GM12865 (cell line): ENCODE data around the gene BATF.
"Not testable (repeated sequence)": the region's sequence is repeated elsewhere in the genome, so short reads cannot be mapped to it uniquely, and the experiment has no call there.

Experiments used
- DNase-seq: peaks from one replicate; pipeline ENCODE4 v3.0.0; 2010; ENCODE audit warnings: low read depth
- H3K4me3 ChIP-seq: 2 replicates; pipeline ENCODE4 v1.5.1; 2011; ENCODE audit warnings: mild to moderate bottlenecking, low read depth, low read length, control low read depth
- TF ChIP-seq, protein P1 (sequence below): IDR thresholded peaks from 2 replicates; pipeline ENCODE4 v1.5.1; 2011; ENCODE audit warnings: low read length, control low read depth, low read depth, inconsistent platforms; ENCODE audit not compliant: insufficient read depth; ENCODE audit errors: missing control alignments

The BATF gene, protein sequence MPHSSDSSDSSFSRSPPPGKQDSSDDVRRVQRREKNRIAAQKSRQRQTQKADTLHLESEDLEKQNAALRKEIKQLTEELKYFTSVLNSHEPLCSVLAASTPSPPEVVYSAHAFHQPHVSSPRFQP

DNA sequence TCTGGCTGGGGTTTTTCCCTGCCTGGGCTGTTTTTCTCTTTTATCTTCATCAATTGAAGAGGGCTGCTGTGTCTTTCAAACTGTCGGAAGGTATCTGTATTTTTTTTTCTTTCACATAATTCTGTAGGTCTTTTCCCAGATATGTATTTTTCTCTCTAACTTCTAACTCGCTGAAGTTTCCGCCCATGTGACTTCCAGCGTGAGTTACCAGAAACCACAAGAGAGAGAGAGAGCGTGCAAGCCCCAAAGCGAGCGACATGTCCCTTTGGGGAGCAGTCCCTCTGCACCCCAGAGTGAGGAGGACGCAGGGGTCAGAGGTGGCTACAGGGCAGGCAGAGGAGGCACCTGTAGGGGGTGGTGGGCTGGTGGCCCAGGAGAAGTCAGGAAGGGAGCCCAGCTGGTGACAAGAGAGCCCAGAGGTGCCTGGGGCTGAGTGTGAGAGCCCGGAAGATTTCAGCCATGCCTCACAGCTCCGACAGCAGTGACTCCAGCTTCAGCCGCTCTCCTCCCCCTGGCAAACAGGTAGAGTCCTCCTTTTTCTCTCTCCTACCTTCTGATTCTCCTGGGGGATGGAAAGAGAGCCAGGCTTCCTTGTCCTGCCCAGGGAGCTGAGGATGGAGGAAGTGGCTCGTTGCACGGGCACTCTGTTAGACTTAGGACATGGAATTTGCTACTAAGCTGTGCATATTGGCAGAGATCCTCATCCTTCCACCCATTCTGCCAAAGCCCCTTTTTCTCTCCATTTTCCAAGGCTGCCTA is at the start of gene BATF:
Gene BATF (plus strand): TSS at position 246 of the 759 bp plus-strand sequence. CDS start 214 bp downstream, at position 460.
- H3K4me3 ChIP-seq = peak within 1 kb of the TSS; percentile 91
- TF ChIP-seq, protein P1, sequence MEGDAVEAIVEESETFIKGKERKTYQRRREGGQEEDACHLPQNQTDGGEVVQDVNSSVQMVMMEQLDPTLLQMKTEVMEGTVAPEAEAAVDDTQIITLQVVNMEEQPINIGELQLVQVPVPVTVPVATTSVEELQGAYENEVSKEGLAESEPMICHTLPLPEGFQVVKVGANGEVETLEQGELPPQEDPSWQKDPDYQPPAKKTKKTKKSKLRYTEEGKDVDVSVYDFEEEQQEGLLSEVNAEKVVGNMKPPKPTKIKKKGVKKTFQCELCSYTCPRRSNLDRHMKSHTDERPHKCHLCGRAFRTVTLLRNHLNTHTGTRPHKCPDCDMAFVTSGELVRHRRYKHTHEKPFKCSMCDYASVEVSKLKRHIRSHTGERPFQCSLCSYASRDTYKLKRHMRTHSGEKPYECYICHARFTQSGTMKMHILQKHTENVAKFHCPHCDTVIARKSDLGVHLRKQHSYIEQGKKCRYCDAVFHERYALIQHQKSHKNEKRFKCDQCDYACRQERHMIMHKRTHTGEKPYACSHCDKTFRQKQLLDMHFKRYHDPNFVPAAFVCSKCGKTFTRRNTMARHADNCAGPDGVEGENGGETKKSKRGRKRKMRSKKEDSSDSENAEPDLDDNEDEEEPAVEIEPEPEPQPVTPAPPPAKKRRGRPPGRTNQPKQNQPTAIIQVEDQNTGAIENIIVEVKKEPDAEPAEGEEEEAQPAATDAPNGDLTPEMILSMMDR = no peak
- DNase-seq = peak; percentile 87

- not testable (repeated sequence) for H3K4me3 ChIP-seq, DNase-seq
Measured at GRCh38 chr14:75474127-75474526, 48.1 kb upstream of the BATF start.

GRCh38 chr14:75476274-75476995 is 45.8 kb upstream of the BATF start:
- H3K4me3 ChIP-seq = no peak overlapping the region
- no peak for DNase-seq
- TF ChIP-seq, protein P1 = no peak

DNA sequence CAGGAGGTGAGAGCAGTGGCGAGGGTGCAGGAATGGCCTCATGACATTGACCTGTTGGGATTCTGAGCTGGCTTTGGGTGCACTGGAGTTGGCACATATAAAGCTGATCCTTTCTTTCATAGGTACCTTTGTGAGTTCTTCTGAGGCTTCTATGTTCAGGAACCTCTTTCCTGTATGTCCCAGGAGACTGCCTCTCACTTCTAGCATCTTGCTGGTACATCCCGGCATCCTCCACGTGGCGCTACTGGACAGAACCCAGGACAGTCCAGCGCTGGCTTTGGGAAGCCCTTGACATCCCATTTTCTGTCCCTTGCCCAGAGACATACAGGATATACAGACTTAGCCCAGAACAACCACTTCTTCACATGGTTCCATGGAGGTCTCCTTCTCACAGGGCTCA is 44.4 kb upstream of the BATF start:
- TF ChIP-seq, protein P1 = no peak
- H3K4me3 ChIP-seq = no peak overlapping the region
- no peak for DNase-seq

DNA sequence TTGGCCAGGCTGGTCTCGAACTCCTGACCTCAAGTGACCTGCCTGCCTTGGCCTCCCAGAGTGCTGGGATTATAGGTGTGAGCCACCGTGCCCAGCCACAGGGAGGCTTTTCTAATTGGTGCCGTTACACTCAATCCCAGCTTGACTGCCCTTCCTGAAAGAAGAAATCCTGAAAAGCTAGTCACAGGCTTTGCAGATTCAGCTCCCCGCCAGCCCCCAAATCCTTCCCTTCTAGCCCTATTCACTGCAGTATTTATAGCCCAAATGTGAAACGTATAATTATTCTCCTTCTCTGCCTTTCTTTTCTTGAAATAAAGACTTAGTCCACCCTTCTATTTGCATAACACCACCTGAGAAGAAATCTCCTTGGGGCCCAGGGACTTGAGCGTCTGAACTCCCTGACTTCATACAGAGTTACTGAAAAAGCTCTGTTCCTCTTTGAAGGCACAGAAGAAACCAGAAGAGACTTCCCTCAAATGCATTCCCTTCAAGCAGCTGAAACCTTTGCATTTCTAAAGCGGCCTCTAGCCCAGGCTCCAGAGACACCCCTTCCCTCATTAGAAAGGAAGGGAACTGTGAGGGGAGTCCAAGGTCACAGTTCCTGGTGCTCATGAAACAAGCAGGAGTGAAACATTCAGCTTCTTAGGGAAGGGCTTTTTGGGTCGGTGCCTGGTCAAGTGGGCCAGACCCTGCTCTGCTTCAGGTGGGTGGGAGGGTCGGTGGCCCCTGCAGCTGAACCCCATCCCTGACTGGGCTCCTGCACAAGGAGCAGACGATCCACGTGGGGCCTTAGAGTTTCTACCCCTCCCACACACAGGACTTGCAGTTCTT is 42.3 kb upstream of the BATF start:
- DNase-seq = peak; percentile 84

DNA sequence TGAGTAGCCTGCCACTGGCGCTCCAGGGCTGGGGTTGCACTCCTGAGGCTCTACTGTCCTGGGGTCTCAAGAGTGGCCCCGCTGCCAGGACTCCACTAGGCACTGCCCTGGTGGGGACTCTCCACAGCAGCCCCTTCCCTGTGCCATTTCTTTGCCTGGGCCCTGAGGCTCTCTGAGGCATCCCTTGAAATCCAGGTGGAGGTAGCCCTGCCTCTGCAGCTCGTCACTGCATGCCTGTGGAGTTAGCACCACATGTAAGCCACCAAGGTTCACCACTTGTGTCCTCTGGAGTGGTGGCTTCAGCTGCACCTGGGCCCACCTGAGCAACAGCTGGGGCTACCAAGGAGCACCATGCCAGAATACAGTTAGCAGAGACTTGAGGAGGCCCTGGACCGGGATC is 39.9 kb upstream of the BATF start:
- no peak overlapping the region for H3K4me3 ChIP-seq
- no peak for DNase-seq
- TF ChIP-seq, protein P1 = no peak

More for the DNA sequence above, 42.3 kb upstream of the BATF start:
- TF ChIP-seq, protein P1 = no peak
- no peak overlapping the region for H3K4me3 ChIP-seq
